Measurements from ENCODE around the gene GNAZ.

GNAZ gene

DNA sequence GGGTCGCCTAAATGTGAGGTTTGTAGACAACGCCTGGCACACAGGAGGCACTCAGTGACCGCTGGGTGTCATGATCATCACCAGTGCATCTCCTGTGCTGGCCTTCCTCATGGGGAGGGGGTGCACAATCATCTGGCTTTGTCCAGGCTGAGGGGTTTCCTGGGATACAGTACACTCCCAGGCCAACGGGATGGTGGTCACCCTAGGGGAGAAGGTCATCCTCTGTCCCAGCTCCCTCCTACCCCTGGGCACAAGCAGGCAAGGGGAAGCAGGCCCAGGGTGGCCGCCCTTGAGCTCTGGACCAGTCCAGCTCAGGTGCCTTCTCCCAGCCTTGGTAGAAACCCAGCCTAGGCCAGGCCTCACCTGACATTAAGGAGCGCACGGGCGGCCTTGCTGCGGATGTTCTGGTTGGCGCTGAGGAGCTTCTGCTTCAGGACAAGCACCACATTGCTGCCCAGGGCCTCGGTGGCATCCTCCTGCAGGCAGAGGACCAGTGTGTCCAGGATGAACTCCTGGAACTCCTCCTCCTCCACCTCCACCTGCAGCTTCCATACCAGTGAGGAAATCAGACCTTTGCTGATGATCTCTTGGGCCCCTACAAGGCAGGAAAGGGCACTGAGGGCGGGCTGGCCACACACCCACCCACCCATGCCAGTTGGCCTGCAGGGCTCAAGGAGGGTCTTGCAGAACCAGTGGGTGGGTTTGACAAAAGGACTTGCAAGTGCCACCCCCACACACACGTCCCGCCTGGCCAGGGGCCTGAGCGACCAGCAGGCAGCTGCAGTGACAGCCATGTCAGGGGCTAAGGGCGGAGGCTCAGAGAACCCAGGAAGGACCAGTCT lies 6.6 kb upstream of the GNAZ start:
- FAIRE-seq (no peak), DNase-seq (ENCODE audit: insufficient read length, low spot score) (no peak)
- TF ChIP-seq POU2F2 (IDR thresholded peaks at IDR 0.05; ENCODE audit: low read depth, low read length), result no peak
- TF ChIP-seq PAX5 (IDR thresholded peaks at IDR 0.05; ENCODE audit: insufficient read depth, low read length, severe bottlenecking), result no peak
- no peak for TF ChIP-seq TAF1 (IDR thresholded peaks at IDR 0.05; ENCODE audit: low read depth, low read length)
- TF ChIP-seq POLR2AphosphoS5 (IDR thresholded peaks at IDR 0.05; ENCODE audit: low read depth, low read length), result no peak
- TF ChIP-seq SPI1 (IDR thresholded peaks at IDR 0.05; ENCODE audit: low read depth, low read length), result no peak
- no peak for TF ChIP-seq POLR2A (IDR thresholded peaks at IDR 0.05; ENCODE audit: low read depth, low read length)

DNA sequence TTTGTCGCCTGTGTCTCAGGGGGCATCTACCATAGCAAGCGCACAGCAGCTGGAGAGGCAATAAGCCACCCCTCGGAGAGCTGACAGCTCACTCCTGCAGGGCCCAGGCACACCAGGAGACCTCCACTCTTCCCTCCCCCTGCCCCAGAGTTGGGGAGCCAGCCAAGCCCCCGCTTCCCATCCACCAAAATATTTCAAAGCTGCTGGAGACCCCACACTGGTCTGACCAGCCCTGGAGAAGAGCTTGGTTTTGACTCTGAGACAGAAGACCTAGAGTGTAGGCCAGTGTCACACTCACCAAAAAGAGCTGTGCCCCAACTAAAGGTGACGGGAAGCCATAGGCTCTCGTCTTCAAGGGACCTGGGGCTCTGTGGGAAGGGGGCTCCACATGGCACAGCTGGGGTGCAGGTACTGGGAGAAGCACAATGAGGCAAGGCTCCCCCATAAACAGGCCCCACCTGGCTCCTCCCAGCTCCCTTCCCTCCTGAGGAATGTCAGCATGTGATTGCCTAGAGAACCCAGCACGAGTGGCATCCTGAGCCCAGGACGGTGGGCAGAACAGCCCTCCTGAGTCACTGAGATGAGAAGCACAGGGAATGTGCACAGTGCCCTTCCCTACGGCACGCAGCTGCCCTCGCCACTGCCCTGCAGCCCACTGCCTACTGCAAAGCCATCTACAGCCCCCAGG lies 5.8 kb upstream of the GNAZ start:
- DNase-seq (ENCODE audit: insufficient read length, low spot score) (no peak), FAIRE-seq (no peak)
- TF ChIP-seq PAX5 (IDR thresholded peaks at IDR 0.05; ENCODE audit: insufficient read depth, low read length, severe bottlenecking), result no peak
- TF ChIP-seq SPI1 (IDR thresholded peaks at IDR 0.05; ENCODE audit: low read depth, low read length), result no peak
- no peak for TF ChIP-seq TAF1 (IDR thresholded peaks at IDR 0.05; ENCODE audit: low read depth, low read length)
- no peak for TF ChIP-seq POU2F2 (IDR thresholded peaks at IDR 0.05; ENCODE audit: low read depth, low read length)
- TF ChIP-seq POLR2AphosphoS5 (IDR thresholded peaks at IDR 0.05; ENCODE audit: low read depth, low read length), result no peak
- TF ChIP-seq POLR2A (IDR thresholded peaks at IDR 0.05; ENCODE audit: low read depth, low read length), result no peak

DNA sequence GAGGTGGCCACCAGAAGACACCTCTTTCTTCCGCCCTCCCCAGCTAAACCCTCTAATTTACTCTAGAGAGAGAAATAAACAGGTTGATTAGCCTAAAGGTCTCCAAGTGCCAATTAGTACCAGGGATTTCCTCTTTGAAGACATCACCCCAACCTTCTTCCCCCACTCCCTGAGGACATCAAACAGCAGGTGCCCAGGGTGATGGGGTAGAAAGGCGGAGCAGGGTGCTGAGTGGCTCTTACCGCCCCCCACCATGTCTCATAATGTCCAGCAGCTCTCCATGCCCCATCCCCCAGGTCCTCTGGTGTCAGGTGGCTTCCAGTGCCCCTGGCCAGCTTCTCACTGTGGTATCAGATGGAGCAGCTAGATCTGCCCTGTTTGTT lies 5.3 kb upstream of the GNAZ start:
- DNase-seq (ENCODE audit: insufficient read length, low spot score) (no peak), FAIRE-seq (no peak)
- TF ChIP-seq PAX5 (IDR thresholded peaks at IDR 0.05; ENCODE audit: insufficient read depth, low read length, severe bottlenecking) (no peak), POLR2A (IDR thresholded peaks at IDR 0.05; ENCODE audit: low read depth, low read length) (no peak), SPI1 (IDR thresholded peaks at IDR 0.05; ENCODE audit: low read depth, low read length) (no peak), POU2F2 (IDR thresholded peaks at IDR 0.05; ENCODE audit: low read depth, low read length) (no peak), POLR2AphosphoS5 (IDR thresholded peaks at IDR 0.05; ENCODE audit: low read depth, low read length) (no peak), TAF1 (IDR thresholded peaks at IDR 0.05; ENCODE audit: low read depth, low read length) (no peak)

DNA sequence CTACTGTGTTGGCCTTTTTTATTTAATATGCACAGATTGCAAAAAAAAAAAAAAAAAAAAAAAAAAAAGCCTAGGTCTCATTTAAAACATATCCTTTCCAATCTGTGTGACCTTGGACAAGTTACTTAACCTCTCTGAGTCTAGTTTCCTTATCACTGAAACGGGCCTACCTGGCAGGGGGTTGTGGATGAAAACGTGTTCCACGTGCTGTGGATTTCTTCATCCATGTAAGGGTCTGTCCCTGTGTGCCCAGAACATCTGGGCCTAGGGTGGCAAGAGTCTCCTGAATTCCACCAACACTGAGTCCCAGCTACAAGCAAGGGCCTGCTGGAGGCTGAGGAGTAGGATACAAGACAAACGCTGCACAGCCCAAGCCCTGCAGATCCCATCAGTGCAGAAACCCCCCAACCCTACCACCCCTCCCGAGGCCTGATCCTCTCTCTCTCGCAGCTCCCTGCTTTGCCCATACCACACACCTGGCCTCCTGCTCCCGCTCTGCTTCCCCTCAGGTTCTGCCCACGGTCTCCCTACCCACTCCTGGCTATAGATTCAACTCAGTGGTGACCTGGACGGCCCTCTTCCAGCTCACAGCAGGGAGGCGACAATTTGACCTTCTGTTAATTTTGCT lies 4.7 kb upstream of the GNAZ start:
- DNase-seq (ENCODE audit: insufficient read length, low spot score) (no peak), FAIRE-seq (no peak)
- no peak for TF ChIP-seq SPI1 (IDR thresholded peaks at IDR 0.05; ENCODE audit: low read depth, low read length)
- no peak for TF ChIP-seq POU2F2 (IDR thresholded peaks at IDR 0.05; ENCODE audit: low read depth, low read length)
- no peak for TF ChIP-seq POLR2A (IDR thresholded peaks at IDR 0.05; ENCODE audit: low read depth, low read length)
- no peak for TF ChIP-seq POLR2AphosphoS5 (IDR thresholded peaks at IDR 0.05; ENCODE audit: low read depth, low read length)
- no peak for TF ChIP-seq TAF1 (IDR thresholded peaks at IDR 0.05; ENCODE audit: low read depth, low read length)
- no peak for TF ChIP-seq PAX5 (IDR thresholded peaks at IDR 0.05; ENCODE audit: insufficient read depth, low read length, severe bottlenecking)

DNA sequence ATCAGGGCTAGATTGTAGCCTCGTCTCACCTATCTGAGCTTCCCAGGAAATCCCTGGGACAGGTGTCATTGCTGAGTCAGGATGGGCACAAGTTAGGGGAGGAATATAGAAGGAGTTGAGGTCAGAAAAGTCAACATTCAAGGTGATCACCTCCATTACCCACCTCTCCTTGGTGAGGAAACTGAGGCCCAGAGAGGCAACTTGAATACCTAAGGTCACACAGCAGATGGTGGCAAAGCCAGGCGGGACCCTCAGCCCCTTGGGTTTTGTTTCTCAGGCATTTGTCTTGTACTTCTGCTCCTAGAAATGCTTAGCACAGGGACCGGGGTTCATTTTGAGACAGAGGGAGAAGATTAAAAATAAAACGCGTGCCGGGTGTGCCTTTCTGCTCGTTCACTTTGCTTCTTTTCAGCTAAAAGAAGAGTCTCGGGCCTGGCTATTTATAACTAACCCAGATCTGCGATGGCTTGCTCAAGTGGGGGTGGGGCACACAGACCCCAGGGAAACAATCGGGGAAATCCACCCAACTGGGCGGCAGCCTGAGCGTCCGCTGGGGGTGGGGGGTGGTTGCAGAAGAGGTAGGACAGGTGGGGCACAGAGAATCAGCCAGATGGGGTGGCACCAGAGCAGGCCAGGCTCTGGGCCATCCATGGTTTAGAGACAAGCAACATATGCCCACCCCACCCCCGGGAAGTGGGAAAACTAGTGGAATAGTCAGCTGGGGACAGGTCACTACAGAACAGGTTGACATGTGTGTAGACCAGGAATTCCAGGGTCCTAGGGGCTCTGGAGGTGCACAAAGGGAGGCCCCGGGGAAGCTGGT lies 3.9 kb upstream of the GNAZ start:
- no peak for TF ChIP-seq SPI1 (IDR thresholded peaks at IDR 0.05; ENCODE audit: low read depth, low read length)
- TF ChIP-seq POU2F2 (IDR thresholded peaks at IDR 0.05; ENCODE audit: low read depth, low read length), result no peak
- TF ChIP-seq POLR2AphosphoS5 (IDR thresholded peaks at IDR 0.05; ENCODE audit: low read depth, low read length), result no peak
- no peak for TF ChIP-seq POLR2A (IDR thresholded peaks at IDR 0.05; ENCODE audit: low read depth, low read length)
- TF ChIP-seq TAF1 (IDR thresholded peaks at IDR 0.05; ENCODE audit: low read depth, low read length), result no peak
- TF ChIP-seq PAX5 (IDR thresholded peaks at IDR 0.05; ENCODE audit: insufficient read depth, low read length, severe bottlenecking), result no peak
- no peak for DNase-seq (ENCODE audit: insufficient read length, low spot score)
- FAIRE-seq, result no peak

DNA sequence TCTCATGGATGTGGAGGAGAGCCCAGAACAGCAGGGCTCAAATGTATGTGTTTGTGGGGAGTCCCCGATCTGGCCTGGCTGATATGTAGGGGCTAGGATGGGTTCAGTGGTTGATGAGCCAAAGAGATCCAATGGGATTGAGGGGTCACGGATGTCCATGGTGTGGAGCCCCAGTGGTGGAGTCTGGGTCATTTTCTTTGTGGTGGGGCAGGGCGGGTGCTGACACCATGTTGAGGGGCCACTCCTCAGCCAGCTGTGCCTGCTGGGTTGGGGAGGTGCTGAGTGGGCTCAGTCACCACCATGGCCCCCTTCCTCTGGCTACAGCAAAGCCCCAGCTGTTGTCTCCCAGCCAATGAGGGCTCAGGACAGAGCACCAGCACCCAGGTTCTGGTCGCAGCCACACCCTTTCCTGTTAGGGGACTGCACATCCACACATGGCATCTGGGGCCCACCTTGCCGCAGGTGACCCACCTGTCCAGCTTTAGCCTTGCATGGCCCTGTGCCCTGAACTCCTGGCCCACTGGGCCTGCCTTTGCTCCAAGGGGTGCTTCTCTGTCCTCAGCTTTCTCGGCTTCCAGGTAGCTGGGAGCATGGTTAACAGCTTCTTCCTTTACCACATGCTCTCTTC lies 3.2 kb upstream of the GNAZ start:
- no peak for DNase-seq (ENCODE audit: insufficient read length, low spot score)
- TF ChIP-seq PAX5 (IDR thresholded peaks at IDR 0.05; ENCODE audit: insufficient read depth, low read length, severe bottlenecking), result no peak
- FAIRE-seq, result no peak

DNA sequence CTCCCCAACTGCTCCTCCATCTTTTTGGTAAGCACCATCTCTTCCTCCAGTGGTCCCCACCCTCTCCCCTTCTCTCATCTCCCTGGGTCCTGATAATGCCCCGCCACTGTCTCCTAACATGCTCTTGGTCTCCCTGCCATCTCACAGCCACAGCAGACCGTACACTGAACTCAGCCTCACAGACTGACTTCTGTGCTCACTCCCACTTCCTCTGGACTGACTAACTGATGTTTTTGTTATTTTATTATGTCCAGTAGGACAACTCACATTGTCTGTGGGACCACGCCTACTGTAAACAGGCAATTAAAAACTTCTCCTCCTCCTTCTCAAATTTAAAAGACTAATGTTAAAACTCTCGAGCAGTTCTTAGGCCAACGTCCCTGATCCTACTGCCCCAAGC lies 2.6 kb upstream of the GNAZ start:
- DNase-seq (ENCODE audit: insufficient read length, low spot score), result no peak
- FAIRE-seq, result no peak
- no peak for TF ChIP-seq PAX5 (IDR thresholded peaks at IDR 0.05; ENCODE audit: insufficient read depth, low read length, severe bottlenecking)
- no peak for TF ChIP-seq POLR2AphosphoS5 (IDR thresholded peaks at IDR 0.05; ENCODE audit: low read depth, low read length)
- TF ChIP-seq POU2F2 (IDR thresholded peaks at IDR 0.05; ENCODE audit: low read depth, low read length), result no peak
- no peak for TF ChIP-seq SPI1 (IDR thresholded peaks at IDR 0.05; ENCODE audit: low read depth, low read length)
- no peak for TF ChIP-seq POLR2A (IDR thresholded peaks at IDR 0.05; ENCODE audit: low read depth, low read length)
- no peak for TF ChIP-seq TAF1 (IDR thresholded peaks at IDR 0.05; ENCODE audit: low read depth, low read length)

DNA sequence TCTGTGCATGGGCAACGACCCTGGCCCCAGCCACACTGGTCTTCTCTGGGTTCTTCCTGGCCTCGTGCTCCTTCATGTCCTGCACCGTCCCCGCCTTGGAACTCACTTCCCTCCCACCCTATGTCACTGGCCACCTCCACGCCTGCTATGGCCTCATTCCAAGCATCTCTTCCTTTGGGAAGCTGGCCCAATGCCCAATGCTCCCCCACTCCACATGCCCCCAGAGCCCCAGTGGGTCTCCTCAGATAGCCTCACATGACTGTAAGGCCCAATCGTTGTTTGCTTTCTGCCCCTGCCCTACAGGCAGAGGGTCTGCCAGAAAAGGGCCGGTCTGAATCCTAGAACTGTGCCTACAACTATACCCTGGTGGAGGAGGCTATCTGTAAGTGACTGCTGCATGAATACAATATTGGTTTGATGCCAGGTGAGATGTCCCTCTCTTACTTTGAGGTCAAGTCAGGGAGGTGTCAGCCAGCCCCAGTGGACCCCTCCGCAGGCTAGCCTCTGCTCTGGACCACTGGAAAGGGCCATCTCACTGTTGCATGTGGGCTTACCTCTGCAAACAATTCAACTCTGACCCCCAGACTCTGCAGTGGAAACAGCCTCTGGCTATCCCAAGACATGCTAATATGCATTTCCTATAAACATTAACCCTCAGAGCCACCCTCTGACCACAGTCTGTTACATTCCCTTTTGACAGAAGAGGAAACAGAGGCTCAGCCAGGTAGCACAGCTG lies 2.1 kb upstream of the GNAZ start:
- TF ChIP-seq POU2F2 (IDR thresholded peaks at IDR 0.05; ENCODE audit: low read depth, low read length), result no peak
- no peak for TF ChIP-seq SPI1 (IDR thresholded peaks at IDR 0.05; ENCODE audit: low read depth, low read length)
- no peak for TF ChIP-seq POLR2AphosphoS5 (IDR thresholded peaks at IDR 0.05; ENCODE audit: low read depth, low read length)
- no peak for TF ChIP-seq TAF1 (IDR thresholded peaks at IDR 0.05; ENCODE audit: low read depth, low read length)
- TF ChIP-seq PAX5 (IDR thresholded peaks at IDR 0.05; ENCODE audit: insufficient read depth, low read length, severe bottlenecking), result no peak
- no peak for TF ChIP-seq POLR2A (IDR thresholded peaks at IDR 0.05; ENCODE audit: low read depth, low read length)
- DNase-seq (ENCODE audit: insufficient read length, low spot score), result no peak
- FAIRE-seq, result no peak

Measured in GM12891 (cell line).